Kidney (tissue), 14 donors: ENCODE data around the gene KDM3B. TPM values are rescaled to one million over a fixed set of nuclear protein-coding genes. Genes with fewer than 3 reads are reported as not detected.
"Not testable (repeated sequence)": the region's sequence is repeated elsewhere in the genome, so short reads cannot be mapped to it uniquely, and the experiment has no call there.

Source experiments
- DNase-seq, 5 donors: peaks; one replicate each; pipeline ENCODE4 v3.0.0-alpha.2; 2013 to 2020
- FAIRE-seq: peaks from 2 replicates; lab custom pipeline; 2012; peaks lifted over from hg19 to GRCh38; lab: Jason Lieb, UNC
- H3K27ac ChIP-seq, 2 donors: one replicate each; pipeline ENCODE4 v1.7.0; 2013; ENCODE audit warnings: low read depth in 2 of 2, low read length in 2 of 2, inconsistent platforms in 1 of 2
- H3K27me3 ChIP-seq: one replicate; pipeline ENCODE4 v1.7.1; 2013; ENCODE audit warnings: low read length, inconsistent platforms; ENCODE audit not compliant: control insufficient read depth, insufficient read depth
- H3K36me3 ChIP-seq, 3 donors: one replicate each; pipeline versions ENCODE4 v1.7.0 to v1.7.1; 2013; ENCODE audit warnings: low read length in 3 of 3, control low read depth in 1 of 3, inconsistent platforms in 1 of 3; ENCODE audit not compliant: insufficient read depth in 3 of 3, control insufficient read depth in 2 of 3
- H3K4me1 ChIP-seq, 3 donors: one replicate each; pipeline versions ENCODE4 v1.7.0 to v1.7.1; 2013; ENCODE audit warnings: low read length in 3 of 3, inconsistent platforms in 1 of 3, low read depth in 1 of 3; ENCODE audit not compliant: control insufficient read depth in 2 of 3, insufficient read depth in 2 of 3
- H3K4me3 ChIP-seq, 3 donors: one replicate each; pipeline versions ENCODE4 v1.7.0 to v1.8.1; 2013; ENCODE audit warnings: low read length in 3 of 3, control low read depth in 1 of 3, inconsistent platforms in 1 of 3
- H3K9ac ChIP-seq, 3 donors: one replicate each; pipeline versions ENCODE4 v1.7.0 to v1.7.1; 2013; ENCODE audit warnings: low read length in 3 of 3, control low read depth in 1 of 3, inconsistent platforms in 1 of 3
- H3K9me3 ChIP-seq, 3 donors: one replicate each; pipeline versions ENCODE4 v1.7.0 to v1.7.1; 2013; ENCODE audit warnings: low read length in 3 of 3, control low read depth in 1 of 3, inconsistent platforms in 1 of 3; ENCODE audit not compliant: control insufficient read depth in 2 of 3, insufficient read depth in 1 of 3
- CTCF ChIP-seq: IDR thresholded peaks from 3 replicates; pipeline ENCODE4 v1.5.1; 2012; ENCODE audit warnings: mild to moderate bottlenecking, moderate library complexity, borderline replicate concordance; ENCODE audit not compliant: insufficient read depth; ENCODE audit errors: extremely low read depth
- intact Hi-C: fragments of 100-400 bp; cut with DNase I; formaldehyde crosslinking; loops from one replicate; pipeline ENCODE4 v1.11.1; 2022
- polyA plus RNA-seq: library from polyadenylated mRNA; stranded (reverse); fragments of 350-450 nt; fragmentation: Illumina TruSeq; extraction: RNeasy Lipid Tissue Mini Kit (QIAGEN cat#74804); gene quantifications from one replicate; pipeline ENCODE4 v1.2.3, GENCODE V29; 2014; ENCODE audit warnings: low read depth, low replicate concordance; ENCODE audit not compliant: insufficient read depth
- total RNA-seq: library from RNA; stranded (reverse); fragmentation: NEBNext Ultra II Directional; extraction: Animal tissue kit (Norgen Biotek cat#: 25700); gene quantifications from one replicate; pipeline ENCODE4 v1.2.1, GENCODE V29; 2021
- donor health status: control.
- donor health status: control.
- donor health status: control.
- donor health status: control.
- donor health status: control.
- donor health status: DM: yes; HTN: yes; CAD: no.
- donor health status: Normal renal cell carcinoma (clear cell type).

The KDM3B gene
- total and polyA plus RNA-seq, 2 donors from 2014 or later: 18.5 to 69.6 TPM

DNA sequence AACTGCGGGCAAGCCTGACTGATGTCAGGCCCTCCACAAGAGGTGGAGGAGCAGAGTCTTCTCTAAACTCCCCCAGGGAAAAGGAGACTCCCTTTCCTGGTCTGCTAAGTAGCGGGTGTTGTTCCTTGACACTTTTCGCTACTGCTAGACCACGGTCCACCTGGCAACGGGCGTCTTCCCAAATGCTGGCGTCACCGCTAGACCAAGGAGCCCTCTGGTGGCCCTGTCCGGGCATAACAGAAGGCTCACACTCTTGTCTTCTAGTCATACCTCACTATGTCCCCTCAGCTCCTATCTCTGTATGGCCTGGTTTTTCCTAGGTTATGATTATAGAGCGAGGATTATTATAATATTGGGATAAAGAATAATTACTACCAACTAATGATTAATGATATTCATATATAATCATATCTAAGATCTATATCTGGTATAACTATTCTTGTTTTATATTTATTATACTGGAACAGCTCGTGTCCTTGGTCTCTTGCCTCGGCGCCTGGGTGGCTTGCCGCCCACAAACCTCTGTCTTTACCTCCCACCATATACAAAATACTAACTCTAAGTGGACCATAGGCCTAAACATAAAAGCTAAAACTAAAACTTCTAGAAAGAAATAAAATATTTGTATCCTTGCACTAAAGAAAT is 58.6 kb downstream of the KDM3B start:
- FAIRE-seq, intact Hi-C loops: not testable (repeated sequence)
- DNase-seq: peak in 2 of 5 donors; percentile 6 to 41

DNA sequence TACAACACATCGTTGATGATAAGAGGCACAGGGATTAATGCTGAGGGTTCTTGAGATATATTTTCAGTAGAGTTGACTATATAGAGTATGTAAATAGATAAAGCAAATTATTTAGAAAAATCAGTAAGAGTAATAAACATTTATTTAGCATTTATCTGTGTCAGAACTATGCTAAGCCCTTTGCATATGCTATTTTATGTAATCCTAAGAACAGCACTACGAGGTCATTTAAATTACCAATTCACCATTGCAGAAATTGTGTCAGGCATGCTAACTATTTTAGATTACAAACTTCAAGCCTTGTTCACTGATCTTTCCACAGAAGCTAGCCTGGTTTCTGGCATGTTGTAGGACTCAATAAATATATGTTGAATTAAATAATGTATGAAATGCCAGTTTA is 66.0 kb downstream of the KDM3B start:
- peaks cover 14 to 51% (median 51%) of the 10 kb centered on the region in 3 donors for H3K36me3 ChIP-seq
- H3K27ac ChIP-seq: no peak overlapping the region
- H3K4me1 ChIP-seq: no peaks in the 10 kb centered on the region
- intact Hi-C loops: no loop called here
- DNase-seq (no peak), FAIRE-seq (no peak)
- H3K4me3 ChIP-seq: no peak overlapping the region
- no peak overlapping the region for H3K9ac ChIP-seq
- no peaks in the 10 kb centered on the region for H3K9me3 ChIP-seq
- H3K27me3 ChIP-seq: no peaks in the 10 kb centered on the region
- TF ChIP-seq CTCF: no peak

More for the DNA sequence above, 58.6 kb downstream of the KDM3B start:
- H3K9ac ChIP-seq, H3K4me1 ChIP-seq, H3K27ac ChIP-seq, H3K4me3 ChIP-seq, H3K9me3 ChIP-seq, H3K27me3 ChIP-seq: not testable (repeated sequence)
- TF ChIP-seq CTCF: peak; percentile 20
- peaks cover 2 to 17% (median 11%) of the 10 kb centered on the region in 3 donors for H3K36me3 ChIP-seq

GRCh38 chr5:138425079-138425478 is 72.6 kb downstream of the KDM3B start:
- Histone ChIP-seq H3K27me3 (no peaks in the 10 kb centered on the region), H3K36me3 (peaks cover 19 to 71% (median 45%) of the 10 kb centered on the region in 3 donors), H3K27ac (no peak overlapping the region), H3K9ac (no peak overlapping the region), H3K4me1 (no peaks in the 10 kb centered on the region), H3K9me3 (no peaks in the 10 kb centered on the region), H3K4me3 (no peak overlapping the region)
- DNase-seq: no peak
- no peak for TF ChIP-seq CTCF
- no peak for FAIRE-seq
- intact Hi-C loops: no loop called here
